ENCODE data around the gene SLCO3A1.

Gene SLCO3A1

GRCh38 chr15:92021792-92022191 is 168.3 kb downstream of the SLCO3A1 start:
- Histone ChIP-seq H3K9me3 (ENCODE audit: severe bottlenecking) (no peaks in the 10 kb centered on the region), H3K36me3 (no peaks in the 10 kb centered on the region)

GRCh38 chr15:92023965-92024364 is 170.5 kb downstream of the SLCO3A1 start:
- H3K36me3 ChIP-seq: no peaks in the 10 kb centered on the region
- no peak overlapping the region for H3K27ac ChIP-seq
- no peak overlapping the region for H3K4me3 ChIP-seq (ENCODE audit: low read depth, low read length)
- H3K27me3 ChIP-seq (ENCODE audit: insufficient read depth, low read depth, severe bottlenecking): peaks cover 64% of the 10 kb centered on the region
- DNase-seq: no peak
- H3K9me3 ChIP-seq (ENCODE audit: severe bottlenecking): no peaks in the 10 kb centered on the region
- TF ChIP-seq, protein P1, sequence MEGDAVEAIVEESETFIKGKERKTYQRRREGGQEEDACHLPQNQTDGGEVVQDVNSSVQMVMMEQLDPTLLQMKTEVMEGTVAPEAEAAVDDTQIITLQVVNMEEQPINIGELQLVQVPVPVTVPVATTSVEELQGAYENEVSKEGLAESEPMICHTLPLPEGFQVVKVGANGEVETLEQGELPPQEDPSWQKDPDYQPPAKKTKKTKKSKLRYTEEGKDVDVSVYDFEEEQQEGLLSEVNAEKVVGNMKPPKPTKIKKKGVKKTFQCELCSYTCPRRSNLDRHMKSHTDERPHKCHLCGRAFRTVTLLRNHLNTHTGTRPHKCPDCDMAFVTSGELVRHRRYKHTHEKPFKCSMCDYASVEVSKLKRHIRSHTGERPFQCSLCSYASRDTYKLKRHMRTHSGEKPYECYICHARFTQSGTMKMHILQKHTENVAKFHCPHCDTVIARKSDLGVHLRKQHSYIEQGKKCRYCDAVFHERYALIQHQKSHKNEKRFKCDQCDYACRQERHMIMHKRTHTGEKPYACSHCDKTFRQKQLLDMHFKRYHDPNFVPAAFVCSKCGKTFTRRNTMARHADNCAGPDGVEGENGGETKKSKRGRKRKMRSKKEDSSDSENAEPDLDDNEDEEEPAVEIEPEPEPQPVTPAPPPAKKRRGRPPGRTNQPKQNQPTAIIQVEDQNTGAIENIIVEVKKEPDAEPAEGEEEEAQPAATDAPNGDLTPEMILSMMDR (IDR thresholded peaks at IDR 0.05; ENCODE audit: low read depth, low read length): no peak

More at GRCh38 chr15:92021792-92022191, 168.3 kb downstream of the SLCO3A1 start:
- TF ChIP-seq, protein P1 (IDR thresholded peaks at IDR 0.05; ENCODE audit: low read depth, low read length): no peak
- Histone ChIP-seq H3K27ac (no peak overlapping the region), H3K4me3 (ENCODE audit: low read depth, low read length) (no peak overlapping the region), H3K27me3 (ENCODE audit: insufficient read depth, low read depth, severe bottlenecking) (peaks cover 67% of the 10 kb centered on the region)
- no peak for DNase-seq

DNA sequence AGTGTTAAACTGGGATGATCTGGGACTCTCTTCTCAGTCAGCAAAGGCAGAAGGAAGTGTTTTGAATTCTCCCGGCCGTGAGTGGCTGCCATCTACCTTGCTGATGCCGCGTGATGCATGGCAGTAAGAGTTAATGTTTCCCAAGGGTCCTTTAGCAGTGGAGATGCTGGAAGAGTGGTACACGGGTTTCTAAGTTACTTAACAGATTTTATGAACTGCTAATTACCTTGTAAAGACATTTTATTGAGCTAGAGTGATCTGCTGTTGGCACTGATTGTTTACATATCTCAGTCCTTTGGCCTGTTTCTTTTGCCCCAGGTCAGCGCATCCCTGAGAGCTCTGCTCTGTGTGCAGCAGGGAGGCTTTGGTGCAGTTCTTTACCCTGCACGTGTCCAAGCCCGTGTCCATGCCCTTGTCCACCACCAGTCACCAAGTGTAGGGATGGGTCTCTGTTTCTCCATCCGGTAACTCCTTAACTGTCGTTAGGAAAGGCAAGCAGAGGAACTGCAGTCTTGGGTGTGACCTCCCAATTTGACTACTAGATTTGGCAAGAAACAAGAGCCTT is 172.3 kb downstream of the SLCO3A1 start:
- H3K36me3 ChIP-seq: no peaks in the 10 kb centered on the region
- TF ChIP-seq, protein P1 (IDR thresholded peaks at IDR 0.05; ENCODE audit: low read depth, low read length): no peak
- peaks cover 61% of the 10 kb centered on the region for H3K27me3 ChIP-seq (ENCODE audit: insufficient read depth, low read depth, severe bottlenecking)
- no peak overlapping the region for H3K4me3 ChIP-seq (ENCODE audit: low read depth, low read length)
- no peaks in the 10 kb centered on the region for H3K9me3 ChIP-seq (ENCODE audit: severe bottlenecking)
- no peak overlapping the region for H3K27ac ChIP-seq
- DNase-seq: no peak

GRCh38 chr15:92028389-92028724 is 174.8 kb downstream of the SLCO3A1 start:
- Histone ChIP-seq H3K36me3 (no peaks in the 10 kb centered on the region), H3K27me3 (ENCODE audit: insufficient read depth, low read depth, severe bottlenecking) (peaks cover 63% of the 10 kb centered on the region), H3K4me3 (ENCODE audit: low read depth, low read length) (no peak overlapping the region), H3K9me3 (ENCODE audit: severe bottlenecking) (no peaks in the 10 kb centered on the region), H3K27ac (no peak overlapping the region)
- DNase-seq: no peak
- TF ChIP-seq, protein P1 (IDR thresholded peaks at IDR 0.05; ENCODE audit: low read depth, low read length): no peak

GRCh38 chr15:92029767-92030166 is 176.3 kb downstream of the SLCO3A1 start:
- Histone ChIP-seq H3K27me3 (ENCODE audit: insufficient read depth, low read depth, severe bottlenecking) (peaks cover 70% of the 10 kb centered on the region), H3K4me3 (ENCODE audit: low read depth, low read length) (no peak overlapping the region), H3K9me3 (ENCODE audit: severe bottlenecking) (no peaks in the 10 kb centered on the region), H3K27ac (no peak overlapping the region), H3K36me3 (no peaks in the 10 kb centered on the region)
- TF ChIP-seq, protein P1 (IDR thresholded peaks at IDR 0.05; ENCODE audit: low read depth, low read length): no peak
- no peak for DNase-seq

GRCh38 chr15:92033314-92033713 is 179.8 kb downstream of the SLCO3A1 start:
- DNase-seq: no peak
- no peak overlapping the region for H3K4me3 ChIP-seq (ENCODE audit: low read depth, low read length)
- H3K9me3 ChIP-seq (ENCODE audit: severe bottlenecking): no peaks in the 10 kb centered on the region
- peaks cover 75% of the 10 kb centered on the region for H3K27me3 ChIP-seq (ENCODE audit: insufficient read depth, low read depth, severe bottlenecking)
- no peaks in the 10 kb centered on the region for H3K36me3 ChIP-seq
- TF ChIP-seq, protein P1 (IDR thresholded peaks at IDR 0.05; ENCODE audit: low read depth, low read length): no peak
- no peak overlapping the region for H3K27ac ChIP-seq

Measured in WERI-Rb-1 (cell line).